Trophoblast cell (in vitro differentiated cells and primary cell): ENCODE data around the gene SLC9A1.

ENCODE experiments used
- DNase-seq, 2 donors: peaks; one replicate each; pipeline ENCODE4 v3.0.0-alpha.2; 2016
- H2AFZ ChIP-seq: 2 replicates; pipeline ENCODE4 v1.6.1; 2013; ENCODE audit warnings: low read length, moderate library complexity, mild to moderate bottlenecking; ENCODE audit not compliant: insufficient read depth, poor library complexity
- H2AK5ac ChIP-seq: 2 replicates; pipeline ENCODE4 v1.6.1; 2013; ENCODE audit warnings: mild to moderate bottlenecking, low read length
- H2BK120ac ChIP-seq: 2 replicates; pipeline ENCODE4 v1.6.1; 2013; ENCODE audit warnings: low read length, mild to moderate bottlenecking, moderate library complexity; ENCODE audit not compliant: insufficient read depth, poor library complexity
- H2BK12ac ChIP-seq: 2 replicates; pipeline ENCODE4 v1.6.1; 2013; ENCODE audit warnings: mild to moderate bottlenecking, low read length, moderate library complexity
- H2BK5ac ChIP-seq: 2 replicates; pipeline ENCODE4 v1.6.1; 2013; ENCODE audit warnings: low read length, low read depth, moderate library complexity, mild to moderate bottlenecking; ENCODE audit not compliant: poor library complexity
- H3K14ac ChIP-seq: 2 replicates; pipeline ENCODE4 v1.6.1; 2013; ENCODE audit warnings: mild to moderate bottlenecking, low read length
- H3K18ac ChIP-seq: 2 replicates; pipeline ENCODE4 v1.6.1; 2013; ENCODE audit warnings: mild to moderate bottlenecking, low read length
- H3K23ac ChIP-seq: 2 replicates; pipeline ENCODE4 v1.6.1; 2013; ENCODE audit warnings: low read length
- H3K27ac ChIP-seq: 2 replicates; pipeline ENCODE4 v1.5.1; 2013; ENCODE audit warnings: low read depth, mild to moderate bottlenecking, inconsistent platforms, low read length, moderate library complexity
- H3K27me3 ChIP-seq: 2 replicates; pipeline ENCODE4 v1.6.1; 2013; ENCODE audit warnings: inconsistent platforms, mild to moderate bottlenecking, low read length, moderate library complexity; ENCODE audit not compliant: insufficient read depth
- H3K36me3 ChIP-seq, 2 experiments: 1 replicate in 1 of 2; 2 replicates in 1 of 2; pipeline ENCODE4 v1.6.1; 2013; ENCODE audit warnings: low read length in 2 of 2, mild to moderate bottlenecking in 2 of 2, moderate library complexity in 1 of 2; ENCODE audit not compliant: insufficient read depth in 2 of 2, control insufficient read depth in 1 of 2
- H3K4ac ChIP-seq: 2 replicates; pipeline ENCODE4 v1.6.1; 2013; ENCODE audit warnings: low read depth, mild to moderate bottlenecking, low read length, moderate library complexity
- H3K4me1 ChIP-seq, 2 experiments: 1 replicate in 1 of 2; 2 replicates in 1 of 2; pipeline ENCODE4 v1.6.1; 2013; ENCODE audit warnings: low read length in 2 of 2, mild to moderate bottlenecking in 2 of 2, moderate library complexity in 1 of 2; ENCODE audit not compliant: insufficient read depth in 2 of 2, control insufficient read depth in 1 of 2
- H3K4me2 ChIP-seq: 2 replicates; pipeline ENCODE4 v1.6.1; 2013; ENCODE audit warnings: inconsistent platforms, mild to moderate bottlenecking, low read length, moderate library complexity
- H3K4me3 ChIP-seq: 2 replicates; pipeline ENCODE4 v1.5.1; 2013; ENCODE audit warnings: mild to moderate bottlenecking, low read depth, low read length, inconsistent platforms
- H3K79me1 ChIP-seq: one replicate; pipeline ENCODE4 v1.6.1; 2013; ENCODE audit warnings: low read length
- H3K79me2 ChIP-seq: 2 replicates; pipeline ENCODE4 v1.6.1; 2013; ENCODE audit warnings: low read length, mild to moderate bottlenecking; ENCODE audit not compliant: control insufficient read depth, insufficient read depth, poor library complexity
- H3K9ac ChIP-seq: 2 replicates; pipeline ENCODE4 v1.6.1; 2013; ENCODE audit warnings: mild to moderate bottlenecking, low read length
- H3K9me3 ChIP-seq: 2 replicates; pipeline ENCODE4 v1.6.1; 2013; ENCODE audit warnings: low read depth, mild to moderate bottlenecking, control low read depth, inconsistent platforms, low read length; ENCODE audit not compliant: insufficient read depth
- H4K12ac ChIP-seq: 2 replicates; pipeline ENCODE4 v1.6.1; 2013; ENCODE audit warnings: low read depth, mild to moderate bottlenecking, low read length, moderate library complexity
- H4K8ac ChIP-seq: 2 replicates; pipeline ENCODE4 v1.6.1; 2013; ENCODE audit warnings: low read depth, mild to moderate bottlenecking, low read length, moderate library complexity
- H4K91ac ChIP-seq: one replicate; pipeline ENCODE4 v1.6.1; 2013; ENCODE audit warnings: low read depth, mild to moderate bottlenecking, low read length, moderate library complexity
- WGBS: extraction: QIAGEN DNeasy Blood & Tissue Kit; methylation state at CpG from one replicate; pipeline ENCODE4 v1.1.7; 2013; ENCODE audit warnings: missing lambda C conversion rate; ENCODE audit not compliant: insufficient read length, insufficient coverage; ENCODE audit errors: extremely low coverage; 5-methylcytosine and 5-hydroxymethylcytosine counted together

SLC9A1 gene

GRCh38 chr1:27145934-27146354, 9.0 kb downstream of the SLC9A1 start:
- Histone ChIP-seq H3K18ac (no peak overlapping the region), H2BK5ac (peak overlapping the region; percentile 83), H3K27ac (peak overlapping the region; percentile 78), H3K79me1 (peaks cover 25% of the 10 kb centered on the region), H2BK120ac (peak overlapping the region; percentile 92), H3K4me1 (peaks cover 32 to 58% of the 10 kb centered on the region in 2 experiments), H2AK5ac (no peak overlapping the region), H4K91ac (peak overlapping the region; percentile 48), H3K4ac (no peak overlapping the region), H3K14ac (peak overlapping the region; percentile 1), H2AFZ (no peak overlapping the region), H4K12ac (no peak overlapping the region), H3K4me2 (peak overlapping the region; percentile 15), H3K36me3 (peaks cover 0 to 6% of the 10 kb centered on the region in 2 experiments), H3K9me3 (no peaks in the 10 kb centered on the region), H3K23ac (no peak overlapping the region), H3K9ac (no peak overlapping the region), H2BK12ac (no peak overlapping the region), H3K4me3 (no peak overlapping the region), H3K27me3 (no peaks in the 10 kb centered on the region), H3K79me2 (peaks cover 12% of the 10 kb centered on the region), H4K8ac (no peak overlapping the region)
- WGBS, result no CpG with 5 or more reads among the region's 7 CpGs
- peak; percentile 43 to 53 for DNase-seq

GRCh38 chr1:27144920-27145661, 9.8 kb downstream of the SLC9A1 start:
- peaks cover 25% of the 10 kb centered on the region for H3K79me1 ChIP-seq
- H3K79me2 ChIP-seq, result peaks cover 14% of the 10 kb centered on the region
- H3K9me3 ChIP-seq, result no peaks in the 10 kb centered on the region
- H3K27me3 ChIP-seq, result no peaks in the 10 kb centered on the region
- no peak overlapping the region for H3K4me2 ChIP-seq
- H4K12ac ChIP-seq, result peak overlapping the region; percentile 40
- peak overlapping the region; percentile 24 for H2AK5ac ChIP-seq
- peak overlapping the region; percentile 82 for H3K14ac ChIP-seq
- no peak overlapping the region for H3K9ac ChIP-seq
- H3K27ac ChIP-seq, result peak overlapping the region; percentile 86
- no CpG with 5 or more reads among the region's 5 CpGs for WGBS
- H3K23ac ChIP-seq, result no peak overlapping the region
- H3K36me3 ChIP-seq, result peaks cover 0 to 6% of the 10 kb centered on the region in 2 experiments
- no peak for DNase-seq
- H2BK5ac ChIP-seq, result peak overlapping the region; percentile 83
- H2BK12ac ChIP-seq, result peak overlapping the region; percentile 45
- peaks cover 32 to 54% of the 10 kb centered on the region in 2 experiments for H3K4me1 ChIP-seq
- H4K8ac ChIP-seq, result peak overlapping the region; percentile 9
- no peak overlapping the region for H3K4me3 ChIP-seq
- peak overlapping the region; percentile 20 for H3K18ac ChIP-seq
- peak overlapping the region; percentile 92 for H2BK120ac ChIP-seq
- peak overlapping the region; percentile 72 for H4K91ac ChIP-seq
- H2AFZ ChIP-seq, result peak overlapping the region; percentile 11
- H3K4ac ChIP-seq, result peak overlapping the region; percentile 7

GRCh38 chr1:27144049-27144748, 10.7 kb downstream of the SLC9A1 start:
- H3K23ac ChIP-seq, result no peak overlapping the region
- H3K9ac ChIP-seq, result no peak overlapping the region
- H2BK12ac ChIP-seq, result peak overlapping the region; percentile 27
- no peak overlapping the region for H3K4me3 ChIP-seq
- H3K4me1 ChIP-seq, result peaks cover 29 to 52% of the 10 kb centered on the region in 2 experiments
- no peak overlapping the region for H4K12ac ChIP-seq
- peaks cover 16% of the 10 kb centered on the region for H3K79me2 ChIP-seq
- H4K91ac ChIP-seq, result peak overlapping the region; percentile 72
- peak overlapping the region; percentile 28 for H3K4me2 ChIP-seq
- H3K36me3 ChIP-seq, result peaks cover 0 to 6% of the 10 kb centered on the region in 2 experiments
- no peak overlapping the region for H2AK5ac ChIP-seq
- peak; percentile 97 to 99 for DNase-seq
- H4K8ac ChIP-seq, result peak overlapping the region; percentile 47
- peak overlapping the region; percentile 63 for H3K18ac ChIP-seq
- H2BK5ac ChIP-seq, result peak overlapping the region; percentile 62
- H3K79me1 ChIP-seq, result peaks cover 25% of the 10 kb centered on the region
- peak overlapping the region; percentile 86 for H3K27ac ChIP-seq
- H2BK120ac ChIP-seq, result peak overlapping the region; percentile 52
- H3K9me3 ChIP-seq, result no peaks in the 10 kb centered on the region
- H3K27me3 ChIP-seq, result no peaks in the 10 kb centered on the region
- peak overlapping the region; percentile 24 for H3K4ac ChIP-seq
- H2AFZ ChIP-seq, result no peak overlapping the region
- H3K14ac ChIP-seq, result peak overlapping the region; percentile 28
- no CpG with 5 or more reads among the region's 9 CpGs for WGBS

- Histone ChIP-seq H3K27ac (peak overlapping the region; percentile 86), H3K4me3 (no peak overlapping the region), H4K12ac (no peak overlapping the region), H2BK120ac (peak overlapping the region; percentile 70), H3K14ac (peak overlapping the region; percentile 5), H3K18ac (peak overlapping the region; percentile 26), H3K4ac (no peak overlapping the region), H3K9ac (no peak overlapping the region), H3K4me1 (peaks cover 31 to 54% of the 10 kb centered on the region in 2 experiments), H4K8ac (no peak overlapping the region), H3K9me3 (no peaks in the 10 kb centered on the region), H3K27me3 (no peaks in the 10 kb centered on the region), H2BK5ac (no peak overlapping the region), H3K79me1 (peaks cover 25% of the 10 kb centered on the region), H2AK5ac (no peak overlapping the region), H3K4me2 (no peak overlapping the region), H2BK12ac (peak overlapping the region; percentile 82), H3K23ac (no peak overlapping the region), H3K79me2 (peaks cover 13% of the 10 kb centered on the region), H3K36me3 (peaks cover 3 to 5% of the 10 kb centered on the region in 2 experiments), H2AFZ (no peak overlapping the region), H4K91ac (peak overlapping the region; percentile 12)
- no CpG with 5 or more reads among the region's 6 CpGs for WGBS
- DNase-seq, result no peak
These were observed 11.5 kb downstream of the SLC9A1 start for GRCh38 chr1:27143401-27143800.
